Measurements from ENCODE around the gene CADPS2. TPM values are rescaled to one million over a fixed set of nuclear protein-coding genes. Genes with fewer than 3 reads are reported as not detected.

CADPS2 gene
- total RNA-seq, 2 donors from 2014 or later, result not detected

GRCh38 chr7:122532406-122533269 lies 353.6 kb downstream of the CADPS2 start:
- no peaks in the 10 kb centered on the region for H3K27me3 Mint-ChIP-seq (ENCODE audit: low read depth)
- no peaks in the 10 kb centered on the region for H3K36me3 Mint-ChIP-seq (ENCODE audit: insufficient read depth in 2 of 2)
- no peak overlapping the region for H3K4me3 Mint-ChIP-seq
- DNase-seq, result no peak
- ATAC-seq (replicated peaks in 1 of 2), result no peak
- no peaks in the 10 kb centered on the region for H3K4me1 Mint-ChIP-seq (ENCODE audit: low read depth)
- no peak overlapping the region for H3K27ac Mint-ChIP-seq
- no peaks in the 10 kb centered on the region for H3K9me3 Mint-ChIP-seq

DNA sequence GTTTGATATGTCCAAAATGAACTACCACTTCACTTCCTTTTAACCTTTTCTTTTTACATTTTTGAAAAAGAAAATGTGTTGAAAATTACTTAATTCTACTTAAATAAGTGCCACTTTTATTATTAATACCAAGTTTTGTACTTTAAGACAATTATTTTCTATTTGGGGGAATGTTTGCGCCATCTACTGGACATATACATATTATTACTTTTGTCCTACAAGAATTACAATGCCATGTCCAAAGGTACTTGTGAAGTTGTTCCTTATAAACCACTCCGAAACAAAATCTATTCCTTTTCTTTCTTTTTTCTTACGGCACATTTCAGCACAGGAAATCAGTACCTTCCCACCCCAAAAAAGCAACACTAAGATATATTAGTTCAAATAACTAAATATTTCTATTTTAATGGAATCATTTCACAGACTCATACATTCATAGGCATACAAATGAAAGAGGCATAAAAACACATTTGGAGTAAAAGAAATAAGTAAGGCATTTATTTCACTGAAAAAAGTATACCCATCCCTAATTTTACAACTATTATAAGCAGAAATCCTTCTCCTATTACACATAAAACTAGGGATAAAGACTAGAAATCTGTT lies 357.3 kb downstream of the CADPS2 start:
- Mint-ChIP-seq H3K27me3 (ENCODE audit: low read depth) (no peaks in the 10 kb centered on the region), H3K27ac (no peak overlapping the region), H3K4me1 (ENCODE audit: low read depth) (no peaks in the 10 kb centered on the region), H3K9me3 (no peaks in the 10 kb centered on the region), H3K36me3 (ENCODE audit: insufficient read depth in 2 of 2) (no peaks in the 10 kb centered on the region), H3K4me3 (no peak overlapping the region)
- DNase-seq, result no peak
- no peak for ATAC-seq (replicated peaks in 1 of 2)

DNA sequence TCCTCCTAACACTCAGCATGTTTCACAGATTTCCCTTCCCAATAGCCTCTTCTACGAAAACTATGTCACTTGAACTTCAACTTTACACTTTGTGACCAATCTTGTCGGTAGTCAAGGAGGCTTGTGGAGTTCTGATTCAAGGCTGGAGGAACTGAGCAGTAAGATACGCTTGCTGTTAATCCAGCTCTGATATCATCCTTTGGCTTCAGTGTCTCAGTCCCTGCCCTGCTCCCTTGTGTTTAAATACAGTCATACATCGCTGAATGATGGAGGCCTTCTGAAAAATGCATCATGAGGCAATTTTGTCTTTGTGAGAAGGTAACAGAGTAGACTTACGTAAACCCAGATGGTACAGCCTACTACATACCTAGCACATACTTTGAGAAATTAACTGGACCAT lies 360.9 kb downstream of the CADPS2 start:
- no peaks in the 10 kb centered on the region for H3K27me3 Mint-ChIP-seq (ENCODE audit: low read depth)
- H3K4me3 Mint-ChIP-seq, result no peak overlapping the region
- H3K9me3 Mint-ChIP-seq, result no peaks in the 10 kb centered on the region
- DNase-seq (no peak), ATAC-seq (replicated peaks in 1 of 2) (no peak)
- H3K4me1 Mint-ChIP-seq (ENCODE audit: low read depth), result no peaks in the 10 kb centered on the region
- no peaks in the 10 kb centered on the region for H3K36me3 Mint-ChIP-seq (ENCODE audit: insufficient read depth in 2 of 2)
- H3K27ac Mint-ChIP-seq, result no peak overlapping the region

DNA sequence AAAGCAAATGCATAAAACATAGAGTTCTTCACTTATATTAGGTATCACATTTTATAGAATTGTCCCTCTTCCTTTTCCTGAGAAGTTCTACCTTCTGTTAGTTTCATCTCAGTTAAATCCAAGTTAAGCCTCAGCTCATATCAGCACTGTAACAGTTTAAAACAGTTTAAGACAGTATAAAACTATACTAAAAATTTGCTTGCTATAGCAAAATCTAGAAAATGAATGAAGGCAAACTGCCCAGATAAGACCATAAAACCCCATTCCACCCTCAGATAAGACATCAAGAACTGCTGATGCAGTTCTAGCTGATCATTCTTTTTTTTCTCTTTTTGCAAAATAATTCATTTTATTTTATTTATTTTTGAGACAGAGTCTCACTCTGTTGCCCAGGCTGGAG lies 364.5 kb downstream of the CADPS2 start:
- Mint-ChIP-seq H3K27ac (no peak overlapping the region), H3K9me3 (no peaks in the 10 kb centered on the region), H3K27me3 (ENCODE audit: low read depth) (no peaks in the 10 kb centered on the region), H3K4me1 (ENCODE audit: low read depth) (no peaks in the 10 kb centered on the region), H3K36me3 (ENCODE audit: insufficient read depth in 2 of 2) (no peaks in the 10 kb centered on the region), H3K4me3 (no peak overlapping the region)
- ATAC-seq (replicated peaks in 1 of 2) (no peak), DNase-seq (no peak)

DNA sequence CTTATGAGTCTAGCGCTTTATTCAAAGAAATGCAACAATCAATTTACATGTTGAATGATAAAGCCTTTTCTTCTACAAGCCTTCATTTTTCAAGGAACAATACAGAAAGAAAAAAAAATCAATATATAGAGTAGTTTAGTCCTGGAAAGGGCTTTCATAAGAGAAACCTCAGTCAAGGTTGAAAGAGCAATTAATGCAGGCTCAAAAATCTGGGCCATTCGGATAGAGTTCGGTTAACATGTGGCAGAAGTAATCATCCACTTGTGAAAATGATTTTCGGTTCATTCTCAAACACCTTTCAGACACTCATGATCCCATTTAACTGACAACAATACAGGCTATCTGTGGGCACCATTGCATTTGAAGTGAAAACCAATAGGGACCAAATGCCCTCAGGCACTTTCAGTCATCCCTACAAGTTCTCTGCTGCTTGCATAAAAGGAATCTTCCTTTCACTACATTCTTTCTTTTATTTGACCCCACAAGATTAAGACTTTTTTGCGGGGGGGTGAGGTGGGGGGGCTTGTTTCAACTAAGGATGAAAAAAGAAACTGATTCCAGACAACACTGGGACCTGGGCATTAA lies 365.2 kb downstream of the CADPS2 start:
- H3K27ac Mint-ChIP-seq, result no peak overlapping the region
- H3K27me3 Mint-ChIP-seq (ENCODE audit: low read depth), result no peaks in the 10 kb centered on the region
- no peak overlapping the region for H3K4me3 Mint-ChIP-seq

DNA sequence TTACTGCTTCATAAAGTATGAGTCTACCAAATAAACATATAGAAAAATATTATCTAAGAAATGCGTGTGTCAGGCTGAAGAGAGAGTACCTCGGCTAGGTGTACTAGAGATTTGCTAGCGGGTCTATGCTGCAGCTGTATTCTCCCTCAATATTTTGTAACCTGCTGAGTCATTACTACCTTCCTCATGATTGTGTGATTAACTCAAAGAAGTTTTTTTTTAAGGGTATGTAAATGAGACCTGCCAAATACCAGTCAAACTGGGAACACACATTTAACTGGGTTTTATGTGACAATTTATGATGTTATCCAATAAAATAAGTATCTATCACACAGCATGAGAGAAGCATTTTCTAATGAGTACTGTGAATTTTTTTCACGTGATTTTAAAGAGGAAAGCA lies 367.8 kb downstream of the CADPS2 start:
- H3K9me3 Mint-ChIP-seq, result peaks cover 0 to 1% of the 10 kb centered on the region in 2 donors
- no peak overlapping the region for H3K27ac Mint-ChIP-seq
- no peaks in the 10 kb centered on the region for H3K36me3 Mint-ChIP-seq (ENCODE audit: insufficient read depth in 2 of 2)
- H3K4me1 Mint-ChIP-seq (ENCODE audit: low read depth), result no peaks in the 10 kb centered on the region
- ATAC-seq (replicated peaks in 1 of 2) (no peak), DNase-seq (no peak)
- no peaks in the 10 kb centered on the region for H3K27me3 Mint-ChIP-seq (ENCODE audit: low read depth)
- no peak overlapping the region for H3K4me3 Mint-ChIP-seq

More for the DNA sequence above, 365.2 kb downstream of the CADPS2 start:
- H3K36me3 Mint-ChIP-seq (ENCODE audit: insufficient read depth in 2 of 2), result no peaks in the 10 kb centered on the region
- no peaks in the 10 kb centered on the region for H3K4me1 Mint-ChIP-seq (ENCODE audit: low read depth)
- DNase-seq (no peak), ATAC-seq (replicated peaks in 1 of 2) (no peak)
- no peaks in the 10 kb centered on the region for H3K9me3 Mint-ChIP-seq

DNA sequence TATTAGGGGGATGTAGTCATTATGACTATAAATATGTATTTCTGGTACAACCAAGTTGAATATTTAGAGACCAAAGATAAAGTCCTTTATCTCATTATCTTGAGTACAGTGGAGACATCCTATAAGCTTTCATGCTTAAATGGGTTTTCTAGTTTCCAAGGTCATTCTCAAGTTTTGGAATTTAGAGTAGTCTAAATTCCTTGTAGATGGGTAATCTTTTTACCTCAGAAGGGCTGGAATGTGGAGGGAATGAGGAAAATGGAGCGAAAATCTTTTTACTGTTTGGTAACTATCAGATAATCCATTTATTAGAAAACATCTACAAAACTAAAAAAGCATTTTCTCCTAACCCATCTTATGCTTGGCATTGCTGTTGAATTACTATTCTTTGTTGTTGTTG lies 368.7 kb downstream of the CADPS2 start:
- Mint-ChIP-seq H3K27ac (no peak overlapping the region), H3K36me3 (ENCODE audit: insufficient read depth in 2 of 2) (no peaks in the 10 kb centered on the region), H3K27me3 (ENCODE audit: low read depth) (no peaks in the 10 kb centered on the region), H3K4me1 (ENCODE audit: low read depth) (no peaks in the 10 kb centered on the region), H3K4me3 (no peak overlapping the region), H3K9me3 (peaks cover 0 to 1% of the 10 kb centered on the region in 2 donors)
- DNase-seq (no peak), ATAC-seq (replicated peaks in 1 of 2) (no peak)

DNA sequence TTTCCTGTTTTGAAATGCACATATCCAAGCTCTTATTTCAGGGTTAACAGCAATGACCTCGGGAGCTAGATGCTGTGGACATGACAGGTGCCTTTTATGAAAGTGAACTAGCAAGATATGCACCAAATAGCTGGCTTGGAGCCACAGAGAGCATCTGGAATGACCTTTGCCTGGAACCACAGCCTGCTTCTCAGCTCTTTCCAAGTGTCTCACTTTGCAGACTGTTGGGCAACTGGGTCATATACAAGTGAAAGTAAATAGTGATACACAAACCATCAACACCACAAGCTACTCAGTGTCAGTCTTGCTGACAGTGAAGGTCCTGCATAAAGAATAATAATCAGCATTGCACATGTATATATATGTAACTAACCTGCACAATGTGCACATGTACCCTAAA lies 370.9 kb downstream of the CADPS2 start:
- H3K36me3 Mint-ChIP-seq (ENCODE audit: insufficient read depth in 2 of 2), result no peaks in the 10 kb centered on the region
- no peak overlapping the region for H3K27ac Mint-ChIP-seq
- DNase-seq (no peak), ATAC-seq (replicated peaks in 1 of 2) (no peak)
- H3K9me3 Mint-ChIP-seq, result peaks cover 0 to 1% of the 10 kb centered on the region in 2 donors
- no peaks in the 10 kb centered on the region for H3K27me3 Mint-ChIP-seq (ENCODE audit: low read depth)
- no peak overlapping the region for H3K4me3 Mint-ChIP-seq
- H3K4me1 Mint-ChIP-seq (ENCODE audit: low read depth), result no peaks in the 10 kb centered on the region

GRCh38 chr7:122511268-122511667 lies 375.0 kb downstream of the CADPS2 start:
- H3K4me3 Mint-ChIP-seq, result no peak overlapping the region
- no peaks in the 10 kb centered on the region for H3K36me3 Mint-ChIP-seq (ENCODE audit: insufficient read depth in 2 of 2)
- H3K4me1 Mint-ChIP-seq (ENCODE audit: low read depth), result no peaks in the 10 kb centered on the region
- ATAC-seq (replicated peaks in 1 of 2) (no peak), DNase-seq (no peak)
- H3K27me3 Mint-ChIP-seq (ENCODE audit: low read depth), result no peaks in the 10 kb centered on the region
- H3K27ac Mint-ChIP-seq, result no peak overlapping the region
- peaks cover 1 to 2% of the 10 kb centered on the region in 2 donors for H3K9me3 Mint-ChIP-seq

GRCh38 chr7:122507591-122507990 lies 378.7 kb downstream of the CADPS2 start:
- DNase-seq (no peak), ATAC-seq (replicated peaks in 1 of 2) (no peak)
- H3K4me3 Mint-ChIP-seq, result no peak overlapping the region
- H3K36me3 Mint-ChIP-seq (ENCODE audit: insufficient read depth in 2 of 2), result no peaks in the 10 kb centered on the region
- H3K27me3 Mint-ChIP-seq (ENCODE audit: low read depth), result no peaks in the 10 kb centered on the region
- peaks cover 0 to 2% of the 10 kb centered on the region in 2 donors for H3K9me3 Mint-ChIP-seq
- no peaks in the 10 kb centered on the region for H3K4me1 Mint-ChIP-seq (ENCODE audit: low read depth)
- no peak overlapping the region for H3K27ac Mint-ChIP-seq

DNA sequence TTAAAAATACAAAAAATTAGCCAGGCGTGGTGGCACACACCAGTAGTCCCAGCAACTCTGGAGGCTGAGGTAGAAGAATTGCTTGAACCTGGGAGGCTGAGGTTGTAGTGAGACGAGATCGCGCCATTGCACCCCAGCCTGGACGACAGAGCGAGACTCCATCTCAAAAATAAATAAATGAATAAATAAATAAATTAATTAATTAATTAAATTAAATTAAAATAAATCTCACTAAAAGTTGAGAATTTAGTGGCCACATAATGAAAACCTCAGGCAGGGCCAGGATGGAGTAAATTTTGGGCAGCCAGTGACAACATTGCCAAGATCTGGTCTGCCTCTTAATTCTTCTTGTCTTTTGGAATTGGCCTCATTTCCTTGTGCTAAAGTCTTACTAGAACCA lies 394.3 kb downstream of the CADPS2 start:
- Mint-ChIP-seq H3K4me1 (ENCODE audit: low read depth) (no peaks in the 10 kb centered on the region), H3K4me3 (no peak overlapping the region), H3K27ac (no peak overlapping the region), H3K36me3 (ENCODE audit: insufficient read depth in 2 of 2) (no peaks in the 10 kb centered on the region), H3K9me3 (peaks cover 5 to 8% of the 10 kb centered on the region in 2 donors), H3K27me3 (ENCODE audit: low read depth) (no peaks in the 10 kb centered on the region)
- ATAC-seq (replicated peaks in 1 of 2) (no peak), DNase-seq (no peak)

DNA sequence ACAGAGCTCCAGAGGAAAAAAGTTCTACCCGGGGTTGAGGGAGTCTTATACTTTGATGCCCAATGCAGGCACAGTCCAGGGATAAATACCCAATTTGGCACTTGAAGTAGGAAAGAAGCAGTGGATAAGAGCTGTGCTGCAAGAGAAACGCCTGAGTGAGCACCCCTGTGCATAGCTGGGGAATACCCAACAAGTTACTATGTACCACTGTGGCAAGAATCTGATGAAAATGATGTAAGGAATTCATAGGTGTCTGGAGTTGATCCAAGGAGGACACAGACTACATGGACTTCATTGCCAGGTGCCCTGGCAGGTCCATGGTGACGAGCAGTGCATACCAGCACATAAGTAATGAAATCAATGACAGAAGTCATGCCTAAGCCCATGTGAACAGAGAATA lies 398.0 kb downstream of the CADPS2 start:
- H3K4me1 Mint-ChIP-seq (ENCODE audit: low read depth), result no peaks in the 10 kb centered on the region
- H3K27ac Mint-ChIP-seq, result no peak overlapping the region
- H3K27me3 Mint-ChIP-seq (ENCODE audit: low read depth), result no peaks in the 10 kb centered on the region
- no peak for ATAC-seq (replicated peaks in 1 of 2)
- H3K9me3 Mint-ChIP-seq, result peaks cover 4 to 9% of the 10 kb centered on the region in 2 donors
- no peak overlapping the region for H3K4me3 Mint-ChIP-seq
- no peaks in the 10 kb centered on the region for H3K36me3 Mint-ChIP-seq (ENCODE audit: insufficient read depth in 2 of 2)
- DNase-seq, result no peak

- Mint-ChIP-seq H3K9me3 (peaks cover 2 to 9% of the 10 kb centered on the region in 2 donors), H3K27me3 (ENCODE audit: low read depth) (no peaks in the 10 kb centered on the region), H3K4me3 (no peak overlapping the region), H3K27ac (no peak overlapping the region), H3K36me3 (ENCODE audit: insufficient read depth in 2 of 2) (no peaks in the 10 kb centered on the region), H3K4me1 (ENCODE audit: low read depth) (no peaks in the 10 kb centered on the region)
- ATAC-seq (replicated peaks in 1 of 2) (no peak), DNase-seq (no peak)
Observed at GRCh38 chr7:122487131-122487530, 399.1 kb downstream of the CADPS2 start.

Data from activated T-cell treated with anti-CD3 and anti-CD28 coated beads, Interleukin-2, amount 50 U/mL, for 72 hours (primary cell).